AML-193 (cell line): ENCODE measurements around the gene CAPN15.

Experiments used
- DNase-seq, 2 experiments: peaks; one replicate each; lab custom pipeline; 2025; lab: John Stamatoyannopoulos, UW

Gene CAPN15

GRCh38 chr16:578232-578869 is 50.8 kb downstream of the CAPN15 start:
- DNase-seq, result no peak

- DNase-seq, result peak in 1 of 2 experiments; percentile 31
Measured at GRCh38 chr16:578870-579405, 51.4 kb downstream of the CAPN15 start.

GRCh38 chr16:580141-580945 is 52.8 kb downstream of the CAPN15 start:
- DNase-seq, result no peak

GRCh38 chr16:580946-581498 is 53.5 kb downstream of the CAPN15 start:
- no peak for DNase-seq

GRCh38 chr16:582218-582613 is 54.7 kb downstream of the CAPN15 start:
- DNase-seq, result no peak

GRCh38 chr16:582614-583331 is 55.3 kb downstream of the CAPN15 start:
- DNase-seq, result no peak

- no peak for DNase-seq
Measured at GRCh38 chr16:583470-583814, 55.9 kb downstream of the CAPN15 start.

- DNase-seq, result no peak
Measured at GRCh38 chr16:583815-584591, 56.5 kb downstream of the CAPN15 start.

GRCh38 chr16:585351-585750 is 57.8 kb downstream of the CAPN15 start:
- no peak for DNase-seq

GRCh38 chr16:586047-586644 is 58.6 kb downstream of the CAPN15 start:
- DNase-seq, result no peak

- no peak for DNase-seq
Measured at GRCh38 chr16:586645-587590, 59.4 kb downstream of the CAPN15 start.

GRCh38 chr16:588639-588888 is 61.1 kb downstream of the CAPN15 start:
- no peak for DNase-seq

- DNase-seq, result peak; percentile 83 to 89
Measured at GRCh38 chr16:588889-589657, 61.6 kb downstream of the CAPN15 start.

GRCh38 chr16:589658-590187 is 62.2 kb downstream of the CAPN15 start, which contains the start of gene RAB40C:
TSS of gene RAB40C (plus strand) at chr16:590066. CDS start at chr16:590292, 226 bp downstream.
- DNase-seq, result peak; percentile 84 to 89

- peak in 1 of 2 experiments; percentile 14 for DNase-seq
Measured at GRCh38 chr16:590188-590814, 62.8 kb downstream of the CAPN15 start.

- no peak for DNase-seq
Measured at GRCh38 chr16:590815-591200, 63.3 kb downstream of the CAPN15 start.

GRCh38 chr16:591231-591630 is 63.7 kb downstream of the CAPN15 start:
- no peak for DNase-seq

GRCh38 chr16:591892-592517 is 64.5 kb downstream of the CAPN15 start:
- no peak for DNase-seq
